ACC112 (cell line): ENCODE measurements around the gene CALR3.

Experiments used
- H2AFZ ChIP-seq: fragments of 200-600 bp; sonication (generic); one replicate; pipeline ENCODE4 v1.6.0; 2017; ENCODE audit warnings: antibody characterized with exemption, low read length; ENCODE audit not compliant: unreplicated experiment
- H3K27ac ChIP-seq: fragments of 200-600 bp; sonication (generic); 2 replicates; pipeline ENCODE4 v1.5.1; 2014; ENCODE audit warnings: low read depth, mild to moderate bottlenecking, antibody characterized with exemption, low read length, moderate library complexity
- H3K27me3 ChIP-seq: fragments of 200-600 bp; sonication (generic); 2 replicates; pipeline ENCODE4 v1.6.1; 2014; ENCODE audit warnings: mild to moderate bottlenecking, antibody characterized with exemption, low read length, moderate library complexity, mixed read lengths; ENCODE audit not compliant: insufficient read depth
- H3K36me3 ChIP-seq: fragments of 200-600 bp; sonication (generic); 2 replicates; pipeline ENCODE4 v1.6.1; 2016; ENCODE audit warnings: mild to moderate bottlenecking, antibody characterized with exemption, low read length, moderate library complexity, mixed read lengths; ENCODE audit not compliant: insufficient read depth
- H3K4me1 ChIP-seq: fragments of 200-600 bp; sonication (generic); one replicate; pipeline ENCODE4 v1.6.1; 2016; ENCODE audit warnings: low read length, mixed read lengths; ENCODE audit not compliant: insufficient read depth, unreplicated experiment, control insufficient read depth
- H3K4me3 ChIP-seq: fragments of 200-600 bp; sonication (generic); 2 replicates; pipeline ENCODE4 v1.5.1; 2014; ENCODE audit warnings: mild to moderate bottlenecking, low read depth, low read length
- H3K79me2 ChIP-seq: fragments of 200-600 bp; sonication (generic); one replicate; pipeline ENCODE4 v1.6.0; 2016; ENCODE audit warnings: low read length; ENCODE audit not compliant: control insufficient read depth, unreplicated experiment, insufficient read depth

CALR3 gene

DNA sequence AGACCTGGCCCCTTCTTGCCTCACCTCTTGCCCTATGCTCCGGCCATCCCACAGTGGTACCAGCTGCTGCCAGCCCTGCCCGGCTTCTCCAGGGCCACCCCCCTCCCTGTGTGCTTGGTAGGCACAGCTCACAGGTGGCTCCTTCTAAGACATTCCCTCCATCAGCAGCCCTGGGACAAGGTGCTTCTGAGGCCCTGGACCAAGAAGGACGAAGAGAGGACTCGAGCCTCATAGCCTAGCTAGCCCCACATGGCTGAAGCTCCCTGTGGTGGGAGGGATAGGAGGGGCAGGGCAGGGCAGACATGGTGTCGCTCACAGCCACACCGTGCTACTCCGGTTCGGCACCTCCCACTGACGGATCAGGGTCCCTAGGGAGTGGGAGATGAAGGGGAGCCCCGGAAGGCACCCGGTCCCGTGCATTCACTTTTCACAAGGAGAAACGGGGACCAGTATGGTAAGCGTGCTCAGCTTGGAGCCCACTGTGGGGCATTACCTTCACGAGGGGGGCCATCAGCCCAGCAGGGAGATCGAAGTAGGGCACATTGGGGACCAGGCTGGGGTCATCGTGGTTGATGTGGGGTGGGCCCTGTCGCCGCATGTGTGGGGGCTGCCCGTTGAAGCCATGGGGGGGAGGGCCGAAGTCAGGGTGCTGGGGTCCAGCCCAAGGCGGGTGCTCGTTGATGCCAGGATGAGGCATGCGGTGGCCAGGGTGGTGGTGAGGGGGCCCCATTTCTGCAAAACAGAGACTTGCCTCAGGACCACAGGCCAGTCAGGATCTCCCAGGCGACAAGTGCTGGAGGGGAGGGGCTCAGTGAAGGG, 26.8 kb upstream of the CALR3 start:
- Histone ChIP-seq H3K79me2 (no peaks in the 10 kb centered on the region), H3K27ac (no peak overlapping the region), H3K27me3 (no peaks in the 10 kb centered on the region), H3K36me3 (no peaks in the 10 kb centered on the region), H3K4me3 (no peak overlapping the region), H2AFZ (no peak overlapping the region), H3K4me1 (no peaks in the 10 kb centered on the region)

DNA sequence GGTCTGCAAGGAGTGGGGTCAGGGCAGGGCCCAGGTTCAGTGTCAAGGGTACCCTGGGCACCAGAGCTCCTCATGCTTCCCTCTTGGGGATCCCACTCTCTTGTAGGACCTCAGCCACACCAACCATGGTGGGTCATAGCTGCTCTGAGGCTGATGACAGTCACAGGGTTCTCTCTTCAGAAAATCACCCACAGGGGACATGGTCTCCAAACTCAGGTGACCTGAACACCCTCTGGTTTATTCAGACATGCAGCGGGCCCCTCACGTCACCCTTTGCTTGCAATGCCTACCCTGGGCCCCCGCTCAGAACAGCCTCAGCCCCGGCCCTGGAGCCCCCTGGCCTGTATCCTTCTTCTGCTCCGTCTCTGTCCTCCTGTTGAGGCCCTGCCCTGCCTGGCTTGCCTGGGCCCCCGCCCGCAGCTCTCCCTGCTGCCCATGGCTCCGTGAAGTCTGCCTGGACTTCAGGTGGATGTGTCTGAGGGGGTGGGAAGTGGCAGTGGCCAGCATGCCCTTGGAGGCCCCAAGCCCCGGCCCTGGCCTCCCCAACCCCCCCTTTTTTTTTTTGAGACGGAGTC, 25.8 kb upstream of the CALR3 start:
- no peak overlapping the region for H3K4me3 ChIP-seq
- no peaks in the 10 kb centered on the region for H3K36me3 ChIP-seq
- H3K4me1 ChIP-seq = no peaks in the 10 kb centered on the region
- no peaks in the 10 kb centered on the region for H3K79me2 ChIP-seq
- H3K27me3 ChIP-seq = no peaks in the 10 kb centered on the region
- no peak overlapping the region for H3K27ac ChIP-seq
- no peak overlapping the region for H2AFZ ChIP-seq

DNA sequence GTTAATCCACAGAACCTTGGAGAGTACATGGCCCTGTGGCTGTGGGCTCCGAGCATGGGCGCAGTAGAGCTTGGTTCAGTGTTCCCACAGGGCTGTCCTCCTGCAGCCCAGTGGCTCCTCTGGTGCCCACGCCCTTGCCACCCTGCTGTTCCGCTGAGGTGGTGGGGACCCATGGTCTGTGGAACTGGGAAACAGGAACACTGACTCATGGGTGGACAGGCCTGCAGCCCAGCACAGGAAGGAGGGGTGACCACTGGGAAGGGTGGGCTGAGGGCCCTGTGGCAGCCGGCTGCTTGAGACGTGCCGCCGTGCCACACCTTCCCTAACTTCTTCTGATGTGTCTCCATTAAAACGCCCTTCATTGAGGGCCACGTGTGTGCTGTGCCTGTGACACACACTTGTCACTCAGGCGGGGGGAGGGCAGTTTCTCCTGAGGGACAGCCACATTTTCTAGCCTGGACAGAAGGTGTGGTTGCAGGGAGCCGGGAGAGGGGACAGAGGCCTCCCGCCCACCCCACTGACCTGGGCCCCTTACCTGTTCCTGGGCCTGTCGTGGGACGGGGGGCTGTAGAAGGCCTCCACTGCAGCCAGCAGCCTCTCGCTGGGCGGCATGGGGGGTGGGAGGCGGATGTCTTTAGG, 25.1 kb upstream of the CALR3 start:
- H3K4me1 ChIP-seq = no peaks in the 10 kb centered on the region
- no peaks in the 10 kb centered on the region for H3K36me3 ChIP-seq
- no peak overlapping the region for H3K27ac ChIP-seq

DNA sequence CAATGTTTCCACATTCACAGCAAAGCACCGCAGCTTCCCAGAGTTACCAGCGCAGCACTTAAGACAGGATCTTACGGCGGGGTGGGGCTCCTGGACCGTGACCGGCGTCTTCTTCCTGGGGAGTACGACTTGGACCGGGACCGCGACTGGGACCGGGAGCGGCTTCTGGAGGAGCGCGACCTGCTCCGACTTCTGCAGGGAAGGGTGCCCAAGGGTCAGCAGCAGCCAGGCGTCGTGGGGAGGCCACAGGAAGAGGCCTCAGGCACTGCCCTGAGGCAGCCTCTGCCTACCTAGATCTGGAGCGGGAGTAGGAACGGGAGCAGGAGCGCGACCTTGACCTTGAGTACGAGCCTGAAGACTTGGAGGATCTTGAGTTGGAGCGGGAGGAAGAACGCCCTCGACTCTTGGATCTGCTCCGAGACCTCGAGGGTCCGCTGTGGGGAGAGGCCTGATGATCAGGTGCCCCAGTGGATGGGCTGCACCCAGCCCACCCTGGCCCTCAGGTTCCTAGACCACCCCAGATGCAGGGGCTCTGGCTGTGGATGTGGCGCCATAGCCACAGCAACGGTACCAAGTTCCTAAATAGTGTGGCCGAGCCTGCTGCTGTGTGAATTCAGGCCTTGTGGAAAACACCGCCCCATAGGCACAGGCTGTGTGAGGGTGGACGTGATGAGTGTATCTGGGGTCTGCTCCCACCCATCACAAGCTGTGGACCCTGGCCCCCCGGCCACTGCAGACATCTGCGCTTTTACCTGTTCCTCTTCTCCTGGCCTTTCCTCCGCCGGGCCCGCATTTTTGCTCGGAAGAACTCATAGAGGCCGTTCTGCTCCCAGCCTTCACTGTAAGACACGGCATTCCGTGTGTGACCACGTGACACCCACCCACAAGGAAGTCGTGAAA, 24.4 kb upstream of the CALR3 start:
- Histone ChIP-seq H3K27ac (no peak overlapping the region), H3K4me3 (no peak overlapping the region), H3K79me2 (no peaks in the 10 kb centered on the region), H2AFZ (no peak overlapping the region), H3K27me3 (no peaks in the 10 kb centered on the region), H3K36me3 (no peaks in the 10 kb centered on the region), H3K4me1 (no peaks in the 10 kb centered on the region)

More for the DNA sequence above, 25.1 kb upstream of the CALR3 start:
- H3K27me3 ChIP-seq = no peaks in the 10 kb centered on the region
- H3K4me3 ChIP-seq = no peak overlapping the region
- H2AFZ ChIP-seq = no peak overlapping the region
- no peaks in the 10 kb centered on the region for H3K79me2 ChIP-seq

DNA sequence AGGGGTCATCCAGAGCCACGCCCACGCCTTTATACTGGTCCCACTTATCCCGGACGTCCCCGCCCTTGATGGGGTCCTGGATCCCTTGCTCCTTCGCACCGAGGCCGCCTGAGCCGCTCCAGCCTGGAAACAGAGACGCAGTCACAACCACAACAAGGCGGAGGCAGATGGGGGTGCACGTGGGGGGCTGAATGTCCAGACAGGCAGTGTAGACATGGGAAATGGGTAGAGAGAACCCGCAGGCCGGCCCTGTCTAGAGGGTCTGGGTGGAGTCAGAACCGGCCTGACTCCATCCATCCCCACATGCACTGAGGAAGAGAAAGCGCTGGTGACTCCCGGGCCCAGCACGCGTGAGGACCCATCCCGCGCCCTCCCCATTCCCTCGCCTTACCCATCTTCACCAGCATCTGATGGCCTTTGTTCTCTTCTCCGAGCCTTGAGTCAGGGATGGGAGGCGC, 23.3 kb upstream of the CALR3 start:
- no peaks in the 10 kb centered on the region for H3K36me3 ChIP-seq
- H3K79me2 ChIP-seq = no peaks in the 10 kb centered on the region
- H3K4me3 ChIP-seq = no peak overlapping the region
- H2AFZ ChIP-seq = no peak overlapping the region
- no peaks in the 10 kb centered on the region for H3K4me1 ChIP-seq
- no peak overlapping the region for H3K27ac ChIP-seq
- no peaks in the 10 kb centered on the region for H3K27me3 ChIP-seq

DNA sequence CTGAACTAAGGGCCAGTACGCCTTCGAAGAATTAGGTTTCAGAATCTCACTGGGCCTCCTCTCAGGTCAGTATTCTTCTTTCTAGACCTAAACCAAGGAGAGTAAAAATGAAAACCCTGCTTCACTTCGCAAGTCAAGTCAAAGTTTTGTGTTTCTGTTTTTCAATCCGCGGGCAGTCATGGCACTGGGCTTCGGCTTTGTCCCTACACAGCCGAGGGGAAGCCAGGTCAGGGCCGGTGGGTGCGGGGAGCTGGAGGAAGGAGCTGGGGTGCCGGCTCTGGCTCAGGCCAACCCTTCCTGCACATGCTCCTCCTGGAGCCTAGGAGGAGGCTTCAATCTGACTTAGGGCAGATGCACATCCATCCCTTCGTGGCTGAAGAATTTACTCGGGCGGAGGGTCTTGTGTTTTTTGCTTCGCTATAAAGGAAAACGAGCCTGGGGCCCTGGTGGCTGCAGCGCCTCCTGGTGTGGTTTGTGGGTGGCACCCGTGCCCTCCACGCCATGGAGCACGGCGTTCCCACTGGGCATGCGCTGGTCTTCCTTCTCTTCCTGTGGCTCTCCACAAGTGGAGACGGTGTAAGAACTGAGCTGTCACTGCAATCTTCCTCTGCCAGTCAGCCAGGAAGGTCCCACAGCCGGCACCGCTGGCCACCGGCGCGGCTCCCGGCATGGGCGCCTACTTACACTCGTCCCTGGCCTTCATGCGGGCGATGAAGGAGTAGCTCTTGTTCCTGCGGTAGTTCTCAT, 22.7 kb upstream of the CALR3 start:
- Histone ChIP-seq H3K4me3 (no peak overlapping the region), H3K27me3 (no peaks in the 10 kb centered on the region), H3K79me2 (no peaks in the 10 kb centered on the region), H3K4me1 (no peaks in the 10 kb centered on the region), H3K27ac (no peak overlapping the region), H2AFZ (no peak overlapping the region), H3K36me3 (no peaks in the 10 kb centered on the region)

DNA sequence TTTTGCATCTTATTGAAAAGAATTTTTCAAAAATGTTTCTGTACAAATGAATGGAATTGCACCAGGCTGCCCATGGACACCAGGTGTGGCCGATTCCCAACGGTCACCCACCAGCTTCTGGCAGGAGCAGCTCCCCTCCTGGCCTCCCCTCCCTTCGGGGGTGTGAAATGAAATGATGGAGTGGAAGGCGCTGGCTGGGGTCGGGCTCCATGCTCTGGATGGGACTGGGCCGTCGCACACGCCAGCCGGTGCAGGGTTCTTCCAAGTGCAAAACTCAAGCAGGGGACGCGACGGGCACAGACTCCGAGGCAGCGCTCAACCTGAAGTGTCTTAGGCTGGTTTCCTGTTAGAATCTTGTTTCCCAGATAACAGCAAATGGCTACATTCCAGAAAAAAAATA, 22.1 kb upstream of the CALR3 start:
- Histone ChIP-seq H3K36me3 (no peaks in the 10 kb centered on the region), H3K27me3 (no peaks in the 10 kb centered on the region), H3K79me2 (no peaks in the 10 kb centered on the region), H3K27ac (no peak overlapping the region), H3K4me1 (no peaks in the 10 kb centered on the region), H3K4me3 (no peak overlapping the region), H2AFZ (no peak overlapping the region)

DNA sequence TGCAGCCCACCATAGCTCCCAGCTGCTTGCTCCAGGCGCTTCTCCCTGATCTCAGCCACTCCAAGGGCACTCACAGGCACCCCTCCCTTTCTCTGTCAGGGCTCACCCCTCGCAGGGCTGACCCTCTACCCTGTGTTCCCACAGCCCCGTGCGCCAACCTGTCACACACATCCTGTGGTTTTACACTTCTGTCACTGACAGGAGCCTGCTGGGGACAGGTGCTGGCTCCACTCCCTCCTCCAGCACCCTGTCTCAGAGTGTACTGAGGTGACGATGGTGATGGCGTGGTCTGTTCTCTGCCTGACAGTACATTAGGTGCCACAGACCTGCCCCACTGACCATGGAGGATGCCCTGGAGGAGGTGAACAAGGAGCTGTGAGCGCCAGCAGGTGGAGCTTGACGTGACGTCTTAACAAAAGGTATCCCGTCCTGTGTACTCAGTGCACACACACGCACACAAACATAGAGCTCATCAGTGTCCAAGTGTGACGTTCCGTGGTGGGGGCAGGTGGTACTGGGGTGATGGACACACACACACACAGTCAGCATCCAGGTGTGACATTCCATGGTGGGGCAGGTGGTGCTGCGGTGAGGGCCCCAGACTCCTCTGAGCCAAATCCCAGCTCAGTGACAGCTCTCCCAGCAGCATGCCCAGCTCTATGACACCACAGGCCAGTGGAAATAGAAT, 21.1 kb upstream of the CALR3 start:
- H3K27ac ChIP-seq = no peak overlapping the region

DNA sequence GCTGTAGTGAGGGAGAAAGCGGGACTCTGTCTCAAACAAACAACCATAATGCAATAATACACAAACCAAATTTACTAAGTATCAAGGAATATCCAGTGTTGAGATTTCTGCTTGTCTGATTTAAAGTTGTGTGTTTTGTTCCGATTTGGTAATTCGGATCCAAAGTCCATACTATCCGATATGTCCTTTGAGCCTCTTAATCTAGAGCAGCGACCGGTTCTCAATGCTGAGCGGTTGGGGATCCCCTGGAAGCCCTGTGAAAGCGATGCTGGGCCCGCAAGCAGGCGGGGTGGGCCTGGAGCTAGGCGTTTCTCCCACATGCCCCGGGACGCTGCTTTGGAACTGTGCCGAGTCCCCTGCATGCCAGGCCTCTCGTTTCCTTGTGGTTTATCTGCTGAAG, 20.4 kb upstream of the CALR3 start:
- no peaks in the 10 kb centered on the region for H3K4me1 ChIP-seq

More for the DNA sequence above, 21.1 kb upstream of the CALR3 start:
- no peaks in the 10 kb centered on the region for H3K36me3 ChIP-seq
- H3K4me1 ChIP-seq = no peaks in the 10 kb centered on the region
- no peak overlapping the region for H3K4me3 ChIP-seq
- H3K79me2 ChIP-seq = no peaks in the 10 kb centered on the region
- no peaks in the 10 kb centered on the region for H3K27me3 ChIP-seq
- H2AFZ ChIP-seq = no peak overlapping the region

More for the DNA sequence above, 20.4 kb upstream of the CALR3 start:
- Histone ChIP-seq H3K36me3 (no peaks in the 10 kb centered on the region), H3K27me3 (no peaks in the 10 kb centered on the region), H3K79me2 (no peaks in the 10 kb centered on the region), H3K4me3 (no peak overlapping the region), H2AFZ (no peak overlapping the region), H3K27ac (no peak overlapping the region)
